Activated T-helper 9 cell treated with anti-CD3 and anti-CD28 coated beads, Interleukin-2, amount 50 U/mL, for 16 hours (primary cell): ENCODE results near the gene ASTN2.

Experiments
- DNase-seq: peaks from one replicate; pipeline ENCODE4 v3.0.0-alpha.2; 2020; ENCODE audit warnings: low read depth

Gene ASTN2

GRCh38 chr9:116569111-116569510, 845.7 kb downstream of the ASTN2 start:
- no peak for DNase-seq

- DNase-seq = no peak
Measured at GRCh38 chr9:116566677-116567488, 848.0 kb downstream of the ASTN2 start.

- no peak for DNase-seq
Measured at GRCh38 chr9:116565986-116566385, 848.9 kb downstream of the ASTN2 start.

GRCh38 chr9:116564266-116564793, 850.5 kb downstream of the ASTN2 start:
- DNase-seq = no peak

GRCh38 chr9:116558818-116559540, 855.9 kb downstream of the ASTN2 start:
- DNase-seq = no peak

GRCh38 chr9:116558035-116558434, 856.8 kb downstream of the ASTN2 start:
- DNase-seq = no peak

GRCh38 chr9:116555556-116556155, 859.2 kb downstream of the ASTN2 start:
- DNase-seq = no peak

- no peak for DNase-seq
Measured at GRCh38 chr9:116555119-116555518, 859.7 kb downstream of the ASTN2 start.

- no peak for DNase-seq
Measured at GRCh38 chr9:116550696-116551436, 864.0 kb downstream of the ASTN2 start.

- no peak for DNase-seq
Measured at GRCh38 chr9:116549786-116550660, 864.8 kb downstream of the ASTN2 start.

GRCh38 chr9:116549061-116549664, 865.7 kb downstream of the ASTN2 start:
- DNase-seq = no peak

- DNase-seq = no peak
Measured at GRCh38 chr9:116547729-116548426, 867.0 kb downstream of the ASTN2 start.

- no peak for DNase-seq
Measured at GRCh38 chr9:116546711-116547581, 867.9 kb downstream of the ASTN2 start.

- no peak for DNase-seq
Measured at GRCh38 chr9:116544896-116545295, 870.0 kb downstream of the ASTN2 start.

- DNase-seq = no peak
Measured at GRCh38 chr9:116543731-116544400, 871.0 kb downstream of the ASTN2 start.

- DNase-seq = no peak
Measured at GRCh38 chr9:116541402-116541801, 873.5 kb downstream of the ASTN2 start.

- no peak for DNase-seq
Measured at GRCh38 chr9:116539549-116539948, 875.3 kb downstream of the ASTN2 start.

- no peak for DNase-seq
Measured at GRCh38 chr9:116525611-116526010, 889.2 kb downstream of the ASTN2 start.
